NCI-H146 treated with DMSO at 0.1 percent for 48 hours (cell line): ENCODE measurements around the gene CABLES2.
A peak's percentile ranks its signal among the peaks of the same experiment; 100 is the strongest.

Experiments used
- DNase-seq: peaks from one replicate; lab custom pipeline; 2025; ENCODE audit not compliant: unreplicated experiment; lab: John Stamatoyannopoulos, UW

Gene CABLES2

GRCh38 chr20:62418709-62419487 is 11.8 kb upstream of the CABLES2 start:
- DNase-seq: no peak

- DNase-seq: no peak
Observed at GRCh38 chr20:62417981-62418708, 11.1 kb upstream of the CABLES2 start.

GRCh38 chr20:62416651-62417637 is 9.9 kb upstream of the CABLES2 start:
- no peak for DNase-seq

GRCh38 chr20:62415354-62416111 is 8.4 kb upstream of the CABLES2 start:
- DNase-seq: no peak

- DNase-seq: no peak
Observed at GRCh38 chr20:62413896-62414481, 6.9 kb upstream of the CABLES2 start.

- no peak for DNase-seq
Observed at GRCh38 chr20:62413025-62413570, 6.0 kb upstream of the CABLES2 start.

GRCh38 chr20:62412194-62413024 is 5.3 kb upstream of the CABLES2 start:
- no peak for DNase-seq

GRCh38 chr20:62411479-62412193 is 4.6 kb upstream of the CABLES2 start:
- DNase-seq: peak; percentile 25

GRCh38 chr20:62410746-62411478 is 3.8 kb upstream of the CABLES2 start:
- no peak for DNase-seq

- DNase-seq: peak; percentile 44
Observed at GRCh38 chr20:62409931-62410745, 3.1 kb upstream of the CABLES2 start.

GRCh38 chr20:62409086-62409853 is 2.2 kb upstream of the CABLES2 start:
- DNase-seq: no peak

- DNase-seq: no peak
Observed at GRCh38 chr20:62408640-62409039, 1.6 kb upstream of the CABLES2 start.

- DNase-seq: no peak
Observed at GRCh38 chr20:62408055-62408454, 970 bp upstream of the CABLES2 start.

GRCh38 chr20:62406635-62407176 is 379 bp downstream of the CABLES2 start:
- DNase-seq: no peak

- DNase-seq: no peak
Observed at GRCh38 chr20:62405981-62406513, 1.0 kb downstream of the CABLES2 start.
